ENCODE results near the gene DAPP1. TPM values are rescaled to one million over a fixed set of nuclear protein-coding genes. Genes with fewer than 3 reads are reported as not detected.
A peak's percentile ranks its signal among the peaks of the same experiment; 100 is the strongest.

DAPP1 gene
- total RNA-seq, 1 experiment from 2014 or later, result not detected

DNA sequence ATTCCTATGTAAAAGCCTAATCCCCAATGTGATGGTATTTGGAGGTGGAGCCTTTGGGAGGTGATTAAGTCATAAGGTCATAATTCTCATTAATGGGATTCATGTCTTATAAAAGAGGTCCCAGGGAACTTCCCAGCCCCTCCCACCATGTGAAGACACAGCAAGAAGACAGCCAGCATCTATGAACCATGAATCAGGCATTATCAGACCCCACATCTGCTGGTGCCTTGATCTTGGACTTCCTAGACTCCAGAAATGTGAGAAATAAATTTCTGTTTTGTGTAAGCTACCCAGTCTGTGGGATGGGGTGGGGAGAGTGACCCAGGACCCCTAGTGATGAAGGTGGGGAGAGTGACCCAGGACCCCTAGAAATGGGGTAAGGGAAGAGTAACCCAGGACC is 6.1 kb upstream of the DAPP1 start:
- intact Hi-C loops (cut with micrococcal nuclease; ENCODE audit: unreplicated experiment), result no loop called here
- CTCF ChIA-PET, result no interaction called here
- no TSS peak for BruUV-seq (replicated peaks)

DNA sequence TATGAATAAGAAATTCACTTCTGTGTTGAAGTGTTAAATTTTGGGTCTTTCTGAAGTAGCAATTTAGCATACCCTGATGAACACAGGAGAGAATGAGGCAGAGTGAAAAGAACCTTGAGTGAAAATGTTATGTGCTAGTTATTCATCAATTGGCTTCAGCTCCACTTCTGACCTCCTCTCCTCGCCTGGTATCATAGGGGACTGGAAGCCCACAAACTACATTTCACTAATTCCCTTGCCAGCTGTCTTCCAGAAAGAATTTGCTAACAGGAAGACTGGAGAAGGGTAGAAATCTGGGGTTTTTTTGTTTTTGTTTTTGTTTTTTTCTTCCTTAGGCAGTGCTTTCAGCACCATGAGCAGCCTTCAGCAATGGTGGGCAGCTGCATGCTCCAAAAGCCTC is 5.5 kb upstream of the DAPP1 start:
- Histone ChIP-seq H3K9me3 (ENCODE audit: low read depth, low read length, poor library complexity, severe bottlenecking) (no peaks in the 10 kb centered on the region), H3K4me1 (ENCODE audit: insufficient read depth, low read length, poor library complexity, severe bottlenecking) (no peaks in the 10 kb centered on the region), H3K27ac (ENCODE audit: low read depth, low read length, poor library complexity, severe bottlenecking) (no peak overlapping the region), H3K27me3 (replicated peaks; ENCODE audit: insufficient read depth, low read depth, low read length, poor library complexity) (no peaks in the 10 kb centered on the region), H3K4me3 (ENCODE audit: low read depth, low read length, poor library complexity, severe bottlenecking) (no peak overlapping the region), H3K36me3 (ENCODE audit: insufficient read depth, low read length, poor library complexity, severe bottlenecking) (no peaks in the 10 kb centered on the region)
- no peak for DNase-seq (ENCODE audit: low spot score)
- intact Hi-C loops (cut with micrococcal nuclease; ENCODE audit: unreplicated experiment), result no loop called here
- CTCF ChIA-PET, result no interaction called here
- TF ChIP-seq EZH2 (IDR thresholded peaks at IDR 0.05; ENCODE audit: borderline replicate concordance, low read depth, low read length, poor library complexity, severe bottlenecking), result no peak
- BruUV-seq (replicated peaks), result no TSS peak
- POLR2A ChIA-PET (ENCODE audit: low non-redundant PET), result interaction anchor here (0.7 kb wide), 1 partner anchor 224 kb away, joined by 6 read pairs; no protein-coding TSS in a partner anchor

More for the DNA sequence above, 6.1 kb upstream of the DAPP1 start:
- Histone ChIP-seq H3K9me3 (ENCODE audit: low read depth, low read length, poor library complexity, severe bottlenecking) (no peaks in the 10 kb centered on the region), H3K4me1 (ENCODE audit: insufficient read depth, low read length, poor library complexity, severe bottlenecking) (no peaks in the 10 kb centered on the region), H3K27me3 (replicated peaks; ENCODE audit: insufficient read depth, low read depth, low read length, poor library complexity) (no peaks in the 10 kb centered on the region), H3K36me3 (ENCODE audit: insufficient read depth, low read length, poor library complexity, severe bottlenecking) (no peaks in the 10 kb centered on the region), H3K4me3 (ENCODE audit: low read depth, low read length, poor library complexity, severe bottlenecking) (no peak overlapping the region), H3K27ac (ENCODE audit: low read depth, low read length, poor library complexity, severe bottlenecking) (no peak overlapping the region)
- POLR2A ChIA-PET (ENCODE audit: low non-redundant PET), result no interaction called here
- no peak for TF ChIP-seq EZH2 (IDR thresholded peaks at IDR 0.05; ENCODE audit: borderline replicate concordance, low read depth, low read length, poor library complexity, severe bottlenecking)
- TF ChIP-seq, protein P1, sequence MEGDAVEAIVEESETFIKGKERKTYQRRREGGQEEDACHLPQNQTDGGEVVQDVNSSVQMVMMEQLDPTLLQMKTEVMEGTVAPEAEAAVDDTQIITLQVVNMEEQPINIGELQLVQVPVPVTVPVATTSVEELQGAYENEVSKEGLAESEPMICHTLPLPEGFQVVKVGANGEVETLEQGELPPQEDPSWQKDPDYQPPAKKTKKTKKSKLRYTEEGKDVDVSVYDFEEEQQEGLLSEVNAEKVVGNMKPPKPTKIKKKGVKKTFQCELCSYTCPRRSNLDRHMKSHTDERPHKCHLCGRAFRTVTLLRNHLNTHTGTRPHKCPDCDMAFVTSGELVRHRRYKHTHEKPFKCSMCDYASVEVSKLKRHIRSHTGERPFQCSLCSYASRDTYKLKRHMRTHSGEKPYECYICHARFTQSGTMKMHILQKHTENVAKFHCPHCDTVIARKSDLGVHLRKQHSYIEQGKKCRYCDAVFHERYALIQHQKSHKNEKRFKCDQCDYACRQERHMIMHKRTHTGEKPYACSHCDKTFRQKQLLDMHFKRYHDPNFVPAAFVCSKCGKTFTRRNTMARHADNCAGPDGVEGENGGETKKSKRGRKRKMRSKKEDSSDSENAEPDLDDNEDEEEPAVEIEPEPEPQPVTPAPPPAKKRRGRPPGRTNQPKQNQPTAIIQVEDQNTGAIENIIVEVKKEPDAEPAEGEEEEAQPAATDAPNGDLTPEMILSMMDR (conservative IDR thresholded peaks at IDR 0.05; ENCODE audit: low read depth, low read length), result no peak
- DNase-seq (ENCODE audit: low spot score), result no peak

DNA sequence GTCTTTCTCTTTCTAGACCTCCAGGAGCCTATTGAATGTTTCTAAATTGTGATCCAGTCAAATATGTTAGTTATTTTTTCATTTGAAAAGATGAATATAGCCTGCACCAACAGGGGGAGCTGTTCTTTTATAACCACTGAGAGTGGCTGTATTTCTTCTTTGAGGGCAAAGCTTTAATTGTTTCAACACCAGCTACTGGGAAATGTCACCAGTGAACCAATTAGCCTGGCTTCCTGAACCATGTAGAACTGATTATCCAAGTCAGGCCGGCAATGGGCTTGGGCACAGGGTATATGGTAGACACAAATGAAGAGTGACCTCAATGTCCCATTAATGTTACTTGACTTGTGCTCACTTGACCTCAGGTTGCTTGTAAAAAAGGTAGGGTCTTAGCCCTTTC is 4.8 kb upstream of the DAPP1 start:
- BruUV-seq (replicated peaks), result no TSS peak
- Histone ChIP-seq H3K36me3 (ENCODE audit: insufficient read depth, low read length, poor library complexity, severe bottlenecking) (no peaks in the 10 kb centered on the region), H3K9me3 (ENCODE audit: low read depth, low read length, poor library complexity, severe bottlenecking) (no peaks in the 10 kb centered on the region), H3K27me3 (replicated peaks; ENCODE audit: insufficient read depth, low read depth, low read length, poor library complexity) (peaks cover 2% of the 10 kb centered on the region), H3K27ac (ENCODE audit: low read depth, low read length, poor library complexity, severe bottlenecking) (no peak overlapping the region), H3K4me1 (ENCODE audit: insufficient read depth, low read length, poor library complexity, severe bottlenecking) (no peaks in the 10 kb centered on the region), H3K4me3 (ENCODE audit: low read depth, low read length, poor library complexity, severe bottlenecking) (no peak overlapping the region)
- DNase-seq (ENCODE audit: low spot score), result peak; percentile 55
- intact Hi-C loops (cut with micrococcal nuclease; ENCODE audit: unreplicated experiment), result no loop called here
- POLR2A ChIA-PET (ENCODE audit: low non-redundant PET), result interaction anchor here (0.7 kb wide), 1 partner anchor 224 kb away, joined by 6 read pairs; no protein-coding TSS in a partner anchor
- CTCF ChIA-PET, result interaction anchor here (1.0 kb wide), 1 partner anchor 73 kb away, joined by 3 read pairs; no protein-coding TSS in a partner anchor
- TF ChIP-seq, protein P1 (conservative IDR thresholded peaks at IDR 0.05; ENCODE audit: low read depth, low read length), result peak; percentile 64
- TF ChIP-seq EZH2 (IDR thresholded peaks at IDR 0.05; ENCODE audit: borderline replicate concordance, low read depth, low read length, poor library complexity, severe bottlenecking), result no peak

DNA sequence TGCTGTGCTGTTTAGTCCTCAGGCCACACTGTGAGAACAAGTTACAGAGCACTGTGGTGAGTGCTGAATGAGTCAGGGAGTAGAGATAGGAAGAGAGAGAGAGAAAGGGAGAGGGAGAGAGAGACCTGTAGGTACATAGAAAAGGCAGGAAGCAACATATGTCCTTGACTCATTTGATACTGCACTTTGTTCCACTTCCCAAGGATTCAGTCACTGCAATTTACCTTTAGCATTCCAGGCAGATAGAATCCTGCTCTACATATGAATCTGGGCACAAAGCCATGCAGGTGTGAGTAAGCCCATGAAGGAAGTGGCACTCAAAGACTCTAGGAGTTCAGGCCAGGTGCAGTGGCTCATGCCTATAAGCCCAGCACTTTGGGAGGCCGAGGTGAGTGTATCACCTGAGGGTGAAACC is 1.0 kb upstream of the DAPP1 start:
- H3K36me3 ChIP-seq (ENCODE audit: insufficient read depth, low read length, poor library complexity, severe bottlenecking), result no peaks in the 10 kb centered on the region
- H3K4me1 ChIP-seq (ENCODE audit: insufficient read depth, low read length, poor library complexity, severe bottlenecking), result no peaks in the 10 kb centered on the region
- no peak overlapping the region for H3K4me3 ChIP-seq (ENCODE audit: low read depth, low read length, poor library complexity, severe bottlenecking)
- TF ChIP-seq, protein P1 (conservative IDR thresholded peaks at IDR 0.05; ENCODE audit: low read depth, low read length), result no peak
- no peak for TF ChIP-seq EZH2 (IDR thresholded peaks at IDR 0.05; ENCODE audit: borderline replicate concordance, low read depth, low read length, poor library complexity, severe bottlenecking)
- no peak for DNase-seq (ENCODE audit: low spot score)
- no peaks in the 10 kb centered on the region for H3K9me3 ChIP-seq (ENCODE audit: low read depth, low read length, poor library complexity, severe bottlenecking)
- ChIA-PET CTCF (no interaction called here), POLR2A (ENCODE audit: low non-redundant PET) (no interaction called here)
- intact Hi-C loops (cut with micrococcal nuclease; ENCODE audit: unreplicated experiment), result no loop called here
- no TSS peak for BruUV-seq (replicated peaks)
- peaks cover 3% of the 10 kb centered on the region for H3K27me3 ChIP-seq (replicated peaks; ENCODE audit: insufficient read depth, low read depth, low read length, poor library complexity)
- no peak overlapping the region for H3K27ac ChIP-seq (ENCODE audit: low read depth, low read length, poor library complexity, severe bottlenecking)
